Right cardiac atrium (tissue), 5 donors: ENCODE measurements around the gene CTBP2. TPM values are rescaled to one million over a fixed set of nuclear protein-coding genes. Genes with fewer than 3 reads are reported as not detected.
"Not testable (repeated sequence)": the region's sequence is repeated elsewhere in the genome, so short reads cannot be mapped to it uniquely, and the experiment has no call there.

Experiments
- ATAC-seq, 2 donors: fragments of 200-7000 bp; cut with Tn5 transposase; one replicate each; pipeline versions ENCODE4 v1.8.0 to v1.9.1; 2020; ENCODE audit warnings: moderate library complexity in 2 of 2, mild to moderate bottlenecking in 1 of 2
- DNase-seq, 3 donors: peaks; one replicate each; pipeline ENCODE4 v3.0.0-alpha.2; 2020
- H3K27ac ChIP-seq: one replicate; pipeline ENCODE4 v1.5.1; 2013; ENCODE audit warnings: mild to moderate bottlenecking, low read length, control low read depth, moderate library complexity
- H3K27me3 ChIP-seq: one replicate; pipeline ENCODE4 v1.6.1; 2013; ENCODE audit not compliant: control insufficient read depth, insufficient read depth
- H3K4me1 ChIP-seq: one replicate; pipeline ENCODE4 v1.6.1; 2013; ENCODE audit warnings: low read length; ENCODE audit not compliant: control insufficient read depth, insufficient read depth
- H3K4me3 ChIP-seq: one replicate; pipeline ENCODE4 v1.5.1; 2013; ENCODE audit warnings: low read length, control low read depth
- H3K9me3 ChIP-seq: one replicate; pipeline ENCODE4 v1.6.1; 2013; ENCODE audit warnings: low read length; ENCODE audit not compliant: control insufficient read depth
- WGBS: extraction: QIAGEN DNeasy Blood & Tissue Kit; methylation state at CpG from one replicate; pipeline ENCODE4 v1.1.7; 2013; 5-methylcytosine and 5-hydroxymethylcytosine counted together
- intact Hi-C, 4 donors: fragments of 100-400 bp; cut with DNase I; formaldehyde crosslinking; loops; one replicate each; pipeline versions ENCODE4 v1.11.0 to v1.14.0; 2022 to 2023
- polyA plus RNA-seq: library from polyadenylated mRNA; stranded (reverse); fragments of 200-250 nt; gene quantifications from one replicate; pipeline ENCODE4 v1.2.3, GENCODE V29; 2013
- total RNA-seq, 4 donors: library from RNA; stranded (reverse); fragmentation: NEBNext Ultra II Directional; extraction: Animal tissue kit (Norgen Biotek cat#: 25700); gene quantifications; one replicate each; pipeline ENCODE4 v1.2.1, GENCODE V29; 2021
- donor health status: healthy with polysubstance abuse.
- donor health status: DM: no; HTN: yes; CAD: no.
- donor health status: DM: no; HTN: no; CAD: no.
- donor health status: DM: no; HTN: yes; CAD: no; lungs with severe emphysema.
- donor health status: DM: yes; HTN: yes; CAD: no.

The CTBP2 gene
- total and polyA plus RNA-seq, 5 donors: 16.6 to 38.7 (median 37.6) TPM

DNA sequence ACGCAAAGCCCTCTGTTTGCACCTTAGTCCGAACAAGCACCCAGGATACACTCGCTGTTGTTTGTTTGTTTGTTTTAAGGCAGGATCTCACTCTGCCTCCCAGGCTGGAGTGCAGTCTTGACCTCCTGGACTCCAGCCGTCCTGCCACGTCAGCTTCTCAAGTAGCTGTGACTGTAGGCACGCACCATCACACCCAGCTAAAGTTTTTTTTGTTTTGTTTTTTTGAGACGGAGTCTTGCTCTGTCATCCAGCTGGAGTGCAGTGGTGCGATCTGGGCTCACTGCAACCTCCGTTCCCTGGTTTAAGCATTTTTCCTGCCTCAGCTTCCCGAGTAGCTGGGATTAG lies 76.8 kb downstream of the CTBP2 start:
- ATAC-seq (peak; percentile 45 to 62), DNase-seq (peak; percentile 70 to 86 (median 82))
- Histone ChIP-seq H3K27me3 (no peaks in the 10 kb centered on the region), H3K4me3 (no peak overlapping the region), H3K9me3 (no peaks in the 10 kb centered on the region), H3K4me1 (peaks cover 22% of the 10 kb centered on the region), H3K27ac (peak overlapping the region; percentile 95)
- intact Hi-C loops: loop anchor here in 2 of 4 donors (10.0 kb wide), 2 partner anchors 61 to 71 kb away; no protein-coding TSS in a partner anchor
- WGBS: 59% methylated on average over 10 of the region's 10 CpGs

- ATAC-seq (no peak), DNase-seq (peak in 2 of 3 donors; percentile 11 to 12)
- H3K27me3 ChIP-seq: no peaks in the 10 kb centered on the region
- peaks cover 22% of the 10 kb centered on the region for H3K4me1 ChIP-seq
- peak overlapping the region; percentile 95 for H3K27ac ChIP-seq
- H3K4me3 ChIP-seq: no peak overlapping the region
- H3K9me3 ChIP-seq: no peaks in the 10 kb centered on the region
- 62% methylated on average over 15 of the region's 15 CpGs for WGBS
- intact Hi-C loops: loop anchor here in 2 of 4 donors (10.0 kb wide), 2 partner anchors 62 to 72 kb away; no protein-coding TSS in a partner anchor
These were observed 77.3 kb downstream of the CTBP2 start for GRCh38 chr10:125082881-125083575.

- not testable (repeated sequence) for H3K4me3 ChIP-seq, H3K9me3 ChIP-seq, H3K27me3 ChIP-seq, ATAC-seq
- Histone ChIP-seq H3K27ac (peak overlapping the region; percentile 95), H3K4me1 (peaks cover 18% of the 10 kb centered on the region)
- intact Hi-C loops: loop anchor here in 2 of 4 donors (10.0 kb wide), 2 partner anchors 62 to 72 kb away; no protein-coding TSS in a partner anchor
- DNase-seq: peak in 1 of 3 donors; percentile 9
- 90% methylated on average over 13 of the region's 13 CpGs for WGBS
These were observed 77.9 kb downstream of the CTBP2 start for GRCh38 chr10:125082471-125082870.

DNA sequence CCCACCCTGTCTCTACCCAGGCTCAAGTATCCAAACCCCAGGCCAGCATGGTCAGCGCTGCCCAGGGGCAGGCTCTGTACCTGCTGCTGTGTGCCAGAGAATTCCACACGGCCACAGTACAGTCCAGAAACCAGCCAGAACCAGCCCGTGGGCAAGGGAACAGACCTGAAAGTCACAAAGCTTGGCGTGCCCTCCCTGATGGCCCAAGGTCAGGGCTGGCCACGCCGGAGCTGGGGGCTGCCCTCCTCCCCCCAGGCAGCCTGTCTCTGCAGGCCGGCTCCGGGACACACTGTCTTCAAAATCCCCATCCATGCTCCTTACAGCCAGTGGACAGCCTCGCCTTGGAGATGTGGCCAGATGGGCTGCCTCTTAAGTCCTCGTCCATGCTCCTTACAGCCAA lies 78.4 kb downstream of the CTBP2 start:
- no peak overlapping the region for H3K4me3 ChIP-seq
- H3K27ac ChIP-seq: peak overlapping the region; percentile 37
- ATAC-seq (no peak), DNase-seq (peak in 2 of 3 donors; percentile 5 to 38)
- WGBS: 70% methylated on average over 10 of the region's 10 CpGs
- H3K27me3 ChIP-seq: no peaks in the 10 kb centered on the region
- intact Hi-C loops: loop anchor here in 2 of 4 donors (10.0 kb wide), 2 partner anchors 63 to 73 kb away; no protein-coding TSS in a partner anchor
- peaks cover 18% of the 10 kb centered on the region for H3K4me1 ChIP-seq
- H3K9me3 ChIP-seq: no peaks in the 10 kb centered on the region

DNA sequence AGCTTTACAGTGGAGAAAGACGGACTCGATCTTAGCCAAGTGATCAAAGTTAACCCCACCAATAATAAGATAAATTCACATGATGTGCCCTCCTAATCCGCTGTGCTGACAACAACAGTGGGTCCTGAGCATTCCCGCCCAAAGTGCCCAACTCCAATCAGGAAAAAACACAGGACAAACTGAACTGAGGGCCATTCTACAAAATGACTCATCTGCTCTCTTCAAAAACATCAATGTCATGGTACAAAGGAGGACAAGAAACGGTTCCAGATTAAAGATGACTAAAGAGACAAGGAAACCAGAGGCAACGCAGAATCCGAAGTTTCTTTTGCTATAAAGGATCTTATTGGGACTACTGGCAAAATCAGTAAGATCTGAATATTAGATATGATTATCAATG lies 79.4 kb downstream of the CTBP2 start:
- Histone ChIP-seq H3K4me3 (no peak overlapping the region), H3K4me1 (peaks cover 22% of the 10 kb centered on the region), H3K9me3 (no peaks in the 10 kb centered on the region), H3K27me3 (no peaks in the 10 kb centered on the region), H3K27ac (no peak overlapping the region)
- intact Hi-C loops: loop anchor here in 2 of 4 donors (10.0 kb wide), 2 partner anchors 64 to 74 kb away; no protein-coding TSS in a partner anchor
- DNase-seq (no peak), ATAC-seq (no peak)
- WGBS: 90% methylated on average over 7 of the region's 7 CpGs

- DNase-seq (peak in 1 of 3 donors; percentile 5), ATAC-seq (no peak)
- intact Hi-C loops: loop anchor here in 2 of 4 donors (10.0 kb wide), 2 partner anchors 65 to 75 kb away; no protein-coding TSS in a partner anchor
- no peaks in the 10 kb centered on the region for H3K27me3 ChIP-seq
- peaks cover 16% of the 10 kb centered on the region for H3K4me1 ChIP-seq
- no peak overlapping the region for H3K27ac ChIP-seq
- no peaks in the 10 kb centered on the region for H3K9me3 ChIP-seq
- no peak overlapping the region for H3K4me3 ChIP-seq
- WGBS: 88% methylated on average over 7 of the region's 7 CpGs
These were observed 80.1 kb downstream of the CTBP2 start for GRCh38 chr10:125080296-125080695.

DNA sequence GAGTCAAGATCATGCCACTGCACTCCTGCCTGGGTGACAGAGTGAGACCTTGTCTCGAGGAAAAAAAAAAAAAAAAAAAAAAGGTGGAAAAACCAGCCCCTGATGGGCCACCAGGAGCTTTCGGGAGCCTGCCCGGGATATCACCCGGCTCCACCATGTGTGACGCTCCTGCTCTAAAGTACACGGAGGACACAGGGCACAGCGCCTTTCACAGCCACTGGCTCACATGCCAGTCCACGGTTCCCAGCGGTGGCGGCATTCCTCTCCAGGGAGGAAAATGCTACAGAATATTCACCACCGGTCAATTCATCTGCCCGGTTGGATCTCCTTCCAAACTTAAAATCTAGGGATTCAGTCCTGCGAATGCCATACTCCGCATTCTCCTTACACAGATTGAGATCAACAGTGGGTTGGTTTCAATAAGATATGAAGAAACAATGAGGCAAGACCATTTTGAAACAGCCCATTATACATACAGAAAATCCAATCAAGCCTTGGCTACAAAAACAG lies 81.2 kb downstream of the CTBP2 start:
- Histone ChIP-seq H3K4me3 (no peak overlapping the region), H3K9me3 (no peaks in the 10 kb centered on the region), H3K4me1 (peaks cover 6% of the 10 kb centered on the region), H3K27me3 (no peaks in the 10 kb centered on the region), H3K27ac (no peak overlapping the region)
- WGBS: 92% methylated on average over 14 of the region's 14 CpGs
- intact Hi-C loops: no loop called here
- DNase-seq (peak in 2 of 3 donors; percentile 38 to 70), ATAC-seq (no peak)

DNA sequence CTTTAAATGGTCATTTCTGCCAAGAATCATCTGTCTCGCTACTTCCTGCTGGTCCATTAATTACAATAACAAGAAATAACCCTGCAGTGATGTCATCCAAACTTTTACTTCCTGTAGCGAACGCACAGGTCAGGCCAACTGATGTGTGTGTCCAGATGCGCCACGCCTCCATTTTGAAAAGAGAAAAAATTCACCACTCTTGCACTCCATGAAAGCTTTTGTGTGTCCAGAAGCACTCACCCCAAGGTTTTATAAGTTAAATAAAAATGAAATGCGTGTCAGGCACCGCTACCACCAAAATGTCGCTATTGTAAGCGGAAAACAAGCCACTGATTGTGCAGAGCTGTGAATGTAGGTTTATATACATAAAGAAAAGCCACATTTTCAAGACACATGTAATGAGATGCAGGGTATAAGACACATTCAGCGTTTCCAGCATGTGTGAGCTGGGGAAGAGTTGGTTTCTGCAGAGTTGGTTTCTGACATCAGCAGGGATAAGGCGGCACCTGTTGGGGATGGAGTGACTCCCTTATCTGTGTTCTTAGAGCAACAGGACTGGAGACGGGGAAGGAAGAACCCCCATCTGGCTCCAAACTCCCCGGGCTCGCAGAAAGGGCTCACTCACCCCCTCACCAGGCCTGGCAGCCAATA lies 83.3 kb downstream of the CTBP2 start:
- peak in 2 of 3 donors; percentile 7 to 12 for DNase-seq
- peak in 1 of 2 donors; percentile 53 for ATAC-seq
- H3K4me3 ChIP-seq: no peak overlapping the region
- H3K9me3 ChIP-seq: no peaks in the 10 kb centered on the region
- 65% methylated on average over 14 of the region's 14 CpGs for WGBS
- intact Hi-C loops: no loop called here
- H3K4me1 ChIP-seq: peaks cover 5% of the 10 kb centered on the region
- H3K27ac ChIP-seq: no peak overlapping the region
- H3K27me3 ChIP-seq: no peaks in the 10 kb centered on the region

- H3K27me3 ChIP-seq: no peaks in the 10 kb centered on the region
- ATAC-seq (no peak), DNase-seq (peak in 2 of 3 donors; percentile 2 to 34)
- 73% methylated on average over 15 of the region's 15 CpGs for WGBS
- H3K4me3 ChIP-seq: no peak overlapping the region
- H3K9me3 ChIP-seq: no peaks in the 10 kb centered on the region
- peaks cover 5% of the 10 kb centered on the region for H3K4me1 ChIP-seq
- intact Hi-C loops: no loop called here
- no peak overlapping the region for H3K27ac ChIP-seq
These were observed 84.1 kb downstream of the CTBP2 start for GRCh38 chr10:125076121-125076825.

DNA sequence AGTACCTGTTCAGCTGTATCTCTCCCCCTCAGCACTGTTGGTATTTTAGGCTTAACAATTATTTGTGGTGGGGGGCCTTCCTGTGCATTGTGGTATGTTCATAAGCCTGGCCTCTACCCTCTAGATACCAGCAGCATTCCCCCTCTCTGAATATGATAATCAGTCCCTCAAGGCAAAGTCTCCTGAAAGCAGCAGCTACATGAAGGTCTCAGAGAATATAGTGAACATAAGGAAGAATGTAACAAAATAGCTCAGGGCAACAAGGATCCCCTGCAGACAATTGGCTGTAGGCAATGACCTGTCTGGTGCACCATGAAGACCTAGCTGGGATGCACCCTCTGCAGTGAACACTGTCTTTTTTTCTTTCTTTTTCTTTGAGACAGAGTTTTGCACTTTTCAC lies 86.4 kb downstream of the CTBP2 start:
- no peak overlapping the region for H3K27ac ChIP-seq
- peaks cover 5% of the 10 kb centered on the region for H3K4me1 ChIP-seq
- intact Hi-C loops: no loop called here
- H3K9me3 ChIP-seq: no peaks in the 10 kb centered on the region
- H3K4me3 ChIP-seq: no peak overlapping the region
- ATAC-seq (no peak), DNase-seq (no peak)
- no peaks in the 10 kb centered on the region for H3K27me3 ChIP-seq
